K562 (cell line): Measurements from ENCODE around the gene BIRC5. TPM values are rescaled to one million over a fixed set of nuclear protein-coding genes. Genes with fewer than 3 reads are reported as not detected.

Experiments
- CBFB ChIP-seq: sonication (generic); formaldehyde crosslinking; IDR thresholded peaks from 2 replicates; pipeline ENCODE4 v1.4.0; 2020; ENCODE audit warnings: mild to moderate bottlenecking, missing genetic modification reagents
- CTBP1 ChIP-seq: fragments of 450-650 bp; IDR thresholded peaks from 2 replicates; pipeline ENCODE4 v1.6.1; 2016; ENCODE audit warnings: borderline replicate concordance
- EZH2 ChIP-seq: IDR thresholded peaks from 2 replicates; pipeline ENCODE4 v1.6.1; 2012; ENCODE audit warnings: low read depth, mild to moderate bottlenecking, inconsistent platforms, low read length, borderline replicate concordance
- FOS ChIP-seq: IDR thresholded peaks from 3 replicates; pipeline ENCODE4 v1.6.1; 2011; ENCODE audit not compliant: insufficient read length; ENCODE audit errors: extremely low read depth
- FOXA1 ChIP-seq: fragments of 450-650 bp; IDR thresholded peaks from 2 replicates; pipeline ENCODE4 v1.6.1; 2016; ENCODE audit warnings: mild to moderate bottlenecking, borderline replicate concordance
- FUS ChIP-seq: fragments of 200-400 bp; formaldehyde crosslinking; optimal IDR thresholded peaks from 2 replicates; pipeline ENCODE3; 2017; ENCODE audit warnings: low read depth, low read length
- HDAC8 ChIP-seq: fragments of 450-650 bp; IDR thresholded peaks from 2 replicates; pipeline ENCODE4 v1.6.1; 2016; ENCODE audit warnings: mild to moderate bottlenecking, missing genetic modification characterization, moderate library complexity, missing compliant biosample characterization
- HES1 ChIP-seq: fragments of 450-650 bp; IDR thresholded peaks from 2 replicates; pipeline ENCODE4 v1.6.1; 2016; ENCODE audit warnings: low read depth, mild to moderate bottlenecking, moderate library complexity
- HLTF ChIP-seq: fragments of 450-650 bp; IDR thresholded peaks from 2 replicates; pipeline ENCODE4 v1.6.1; 2016
- LEF1 ChIP-seq: fragments of 450-650 bp; IDR thresholded peaks from 2 replicates; pipeline ENCODE4 v1.6.1; 2016; ENCODE audit warnings: mild to moderate bottlenecking
- MEF2D ChIP-seq: conservative IDR thresholded peaks from 2 replicates; pipeline ENCODE4 v1.6.1; 2016; ENCODE audit warnings: low read depth, missing genetic modification characterization, missing compliant biosample characterization
- MNT ChIP-seq, 2 experiments: fragments of 450-650 bp; conservative IDR thresholded peaks; 2 replicates each; pipeline ENCODE4 v1.6.1; 2017; ENCODE audit warnings: mild to moderate bottlenecking in 2 of 2, moderate library complexity in 2 of 2
- NONO ChIP-seq, 2 experiments: fragments of 200-400 bp in 1 of 2; fragments of 450-650 bp in 1 of 2; formaldehyde crosslinking in 1 of 2; IDR thresholded peaks; 2 replicates each; pipeline ENCODE4 v1.6.1; 2017; ENCODE audit warnings: low read depth in 2 of 2, mild to moderate bottlenecking in 2 of 2, moderate library complexity in 2 of 2, low read length in 1 of 2
- POLR2B ChIP-seq: fragments of 450-650 bp; IDR thresholded peaks from 2 replicates; pipeline ENCODE4 v1.6.1; 2018; ENCODE audit warnings: low read depth; ENCODE audit not compliant: partially characterized antibody
- POLR3A ChIP-seq: IDR thresholded peaks from 2 replicates; pipeline ENCODE4 v1.6.1; 2011; ENCODE audit warnings: borderline replicate concordance, mild to moderate bottlenecking, moderate library complexity; ENCODE audit not compliant: insufficient read length, insufficient read depth; ENCODE audit errors: extremely low read depth
- PRMT5 ChIP-seq: sonication (generic); formaldehyde crosslinking; IDR thresholded peaks from 2 replicates; pipeline ENCODE4 v1.5.0; 2020; ENCODE audit warnings: missing genetic modification reagents
- SMAD1 ChIP-seq: fragments of 150-350 bp; IDR thresholded peaks from 2 replicates; pipeline ENCODE4 v1.6.1; 2014; ENCODE audit warnings: low read length, low read depth; ENCODE audit not compliant: partially characterized antibody
- SMAD2 ChIP-seq: fragments of 150-350 bp; IDR thresholded peaks from 2 replicates; pipeline ENCODE4 v1.6.1; 2014; ENCODE audit warnings: low read depth, mild to moderate bottlenecking, low read length
- ZNF146 ChIP-seq: IDR thresholded peaks from one replicate; pipeline ENCODE4 v1.6.1; 2018; ENCODE audit warnings: missing compliant biosample characterization; ENCODE audit not compliant: unreplicated experiment
- ZNF274 ChIP-seq: IDR thresholded peaks from 2 replicates; pipeline ENCODE4 v1.6.1; 2011; ENCODE audit warnings: low read depth, mild to moderate bottlenecking, low read length, moderate library complexity, borderline replicate concordance
- ZNF408 ChIP-seq: fragments of 250-450 bp; sonication (Bioruptor Pico); IDR thresholded peaks from 2 replicates; pipeline ENCODE4 v1.4.0; 2020; ENCODE audit warnings: low read depth, mild to moderate bottlenecking, moderate library complexity
- ZNF431 ChIP-seq: sonication (generic); formaldehyde crosslinking; IDR thresholded peaks from 2 replicates; pipeline ENCODE4 v1.8.0; 2022; ENCODE audit warnings: mild to moderate bottlenecking, missing genetic modification reagents
- ZNF444 ChIP-seq: fragments of 250-450 bp; sonication (Bioruptor Pico); IDR thresholded peaks from 2 replicates; pipeline ENCODE4 v1.4.0; 2020; ENCODE audit warnings: mild to moderate bottlenecking, moderate library complexity
- ZNF449 ChIP-seq: fragments of 250-450 bp; sonication (Bioruptor Pico); IDR thresholded peaks from 2 replicates; pipeline ENCODE4 v1.8.0; 2022; ENCODE audit warnings: moderate library complexity, mild to moderate bottlenecking, inconsistent platforms
- ZNF668 ChIP-seq: fragments of 250-450 bp; sonication (Bioruptor Pico); IDR thresholded peaks from 2 replicates; pipeline ENCODE4 v1.8.0; 2022; ENCODE audit warnings: mild to moderate bottlenecking, inconsistent platforms
- polyA plus RNA-seq, 8 experiments: library from polyadenylated mRNA; depleted of rRNA in 4 of 8; stranded (reverse) in 5 of 8; unstranded in 3 of 8; fragments of >200 nt; fragmentation: Nextera tagmentation in 2 of 8; fragmentation: Illumina TruSeq in 1 of 8; extraction: Ambion mirVana in 2 of 8; extraction: Trizol in 1 of 8; gene quantifications; 2 replicates each; pipeline versions ENCODE4 v1.2.1 to v1.2.3, GENCODE V29; 2011 to 2014; ENCODE audit warnings: inconsistent platforms in 1 of 8, missing spikeins in 1 of 8
- total RNA-seq, 7 experiments: library from RNA; depleted of rRNA in 6 of 7; stranded (reverse); fragments of >200 nt in 6 of 7; fragmentation: Illumina TruSeq in 2 of 7; extraction: Trizol in 2 of 7; gene quantifications; 2 replicates each; pipeline versions ENCODE4 v1.2.1 to v1.2.3, GENCODE V29; 2011 to 2021; ENCODE audit warnings: low replicate concordance in 1 of 7

Gene BIRC5
- total and polyA plus RNA-seq, 9 of the 15 experiments (the other 6 are each of a cell fraction or from before 2014, with no cell fraction given): 64.4 to 140 (median 101) TPM

- TF ChIP-seq SMAD1: no peak
- TF ChIP-seq LEF1: no peak
- TF ChIP-seq POLR2B: no peak
- TF ChIP-seq HLTF: no peak
- TF ChIP-seq ZNF146 (CRISPR knock-in tag): no peak
- no peak for TF ChIP-seq EZH2
- TF ChIP-seq PRMT5: no peak
- no peak for TF ChIP-seq MEF2D (tag)
- no peak for TF ChIP-seq HDAC8
- no peak for TF ChIP-seq ZNF668 (CRISPR knock-in tag)
- no peak for TF ChIP-seq FUS
- no peak for TF ChIP-seq ZNF408 (CRISPR knock-in tag)
- TF ChIP-seq POLR3A: peak; percentile 9
- no peak for TF ChIP-seq FOXA1
- TF ChIP-seq ZNF431 (CRISPR knock-in tag): peak; percentile 28; the same call in 1 of the 2 replicates
- no peak for TF ChIP-seq ZNF274
- 0 out of 2 replicates have a peak, but pooled peaks have one; percentile 16 for TF ChIP-seq ZNF449 (CRISPR knock-in tag)
- TF ChIP-seq ZNF444 (CRISPR knock-in tag): no peak
- TF ChIP-seq NONO (IDR thresholded peaks at IDR 0.05; ENCODE audit: low read depth in 2 of 2, low read length in 1 of 2): no peak; a peak in 1 of 4 replicates
- no peak; the same call in 1 of the 2 replicates for TF ChIP-seq CTBP1
- TF ChIP-seq FOS: no peak
- TF ChIP-seq CBFB (CRISPR knock-in tag): peak; percentile 55; the same call in 1 of the 2 replicates
- TF ChIP-seq MNT (conservative IDR thresholded peaks at IDR 0.05): peak; percentile 43 to 79; a peak in 3 of 4 replicates
- TF ChIP-seq SMAD2: no peak
- no peak for TF ChIP-seq HES1
These were observed 40.1 kb downstream of the BIRC5 start (continued) for GRCh38 chr17:78253946-78254672.
